CD14-positive monocyte (primary cell): ENCODE measurements around the gene ACYP2. TPM values are rescaled to one million over a fixed set of nuclear protein-coding genes. Genes with fewer than 3 reads are reported as not detected.

Source experiments
- DNase-seq, 3 donors: peaks; one replicate each; pipeline ENCODE4 v3.0.0-alpha.2; 2011 to 2022
- H2AFZ ChIP-seq: 2 replicates; pipeline ENCODE4 v1.6.0; 2012; ENCODE audit warnings: mild to moderate bottlenecking, low read depth, low read length, inconsistent platforms; ENCODE audit not compliant: insufficient read depth, poor library complexity, severe bottlenecking
- H3K27ac ChIP-seq, 2 donors: 1 replicate in 1 of 2; 2 replicates in 1 of 2; pipeline ENCODE4 v1.5.1; 2012 to 2013; ENCODE audit warnings: low read length in 2 of 2, control low read depth in 1 of 2, inconsistent platforms in 1 of 2, low read depth in 1 of 2, mild to moderate bottlenecking in 1 of 2
- H3K27me3 ChIP-seq, 2 donors: one replicate each; pipeline versions ENCODE4 v1.6.0 to v1.6.1; 2011 to 2013; ENCODE audit warnings: low read length in 2 of 2; ENCODE audit not compliant: control insufficient read depth in 2 of 2, insufficient read depth in 2 of 2
- H3K36me3 ChIP-seq, 2 donors: replicated peaks in 1 of 2; 1 replicate in 1 of 2; 2 replicates in 1 of 2; pipeline versions ENCODE4 v1.5.1 to v1.6.1; 2012 to 2013; ENCODE audit warnings: low read length in 2 of 2, control low read depth in 1 of 2, inconsistent platforms in 1 of 2, mild to moderate bottlenecking in 1 of 2; ENCODE audit not compliant: insufficient read depth in 2 of 2, control insufficient read depth in 1 of 2
- H3K4me1 ChIP-seq, 2 donors: 1 replicate in 1 of 2; 2 replicates in 1 of 2; pipeline versions ENCODE4 v1.5.1 to v1.6.1; 2012 to 2013; ENCODE audit warnings: low read length in 2 of 2, control low read depth in 1 of 2, inconsistent platforms in 1 of 2, mild to moderate bottlenecking in 1 of 2, moderate library complexity in 1 of 2; ENCODE audit not compliant: insufficient read depth in 2 of 2, control insufficient read depth in 1 of 2
- H3K4me2 ChIP-seq: replicated peaks from 2 replicates; pipeline ENCODE3; 2012; ENCODE audit warnings: low read length, moderate library complexity, mild to moderate bottlenecking; ENCODE audit not compliant: poor library complexity, severe bottlenecking; ENCODE audit errors: extremely low read depth
- H3K4me3 ChIP-seq, 3 experiments: fragments of 200-600 bp in 1 of 3; sonication (generic) in 1 of 3; replicated peaks in 1 of 3; 1 replicate in 2 of 3; 2 replicates in 1 of 3; pipeline ENCODE4 v1.5.1; 2011 to 2013; ENCODE audit warnings: low read length in 3 of 3, mild to moderate bottlenecking in 3 of 3, control low read depth in 2 of 3, low read depth in 2 of 3, inconsistent platforms in 1 of 3, moderate library complexity in 1 of 3
- H3K79me2 ChIP-seq: 2 replicates; pipeline ENCODE4 v1.6.0; 2012; ENCODE audit warnings: mild to moderate bottlenecking, control low read depth, inconsistent platforms, low read length, moderate library complexity; ENCODE audit not compliant: insufficient read depth
- H3K9ac ChIP-seq: 2 replicates; pipeline ENCODE4 v1.6.0; 2017; ENCODE audit warnings: low read length, mild to moderate bottlenecking; ENCODE audit not compliant: insufficient read depth, poor library complexity, severe bottlenecking
- H3K9me3 ChIP-seq, 2 donors: replicated peaks in 1 of 2; 1 replicate in 1 of 2; 2 replicates in 1 of 2; pipeline versions ENCODE4 v1.5.1 to v1.6.1; 2012 to 2013; ENCODE audit warnings: low read length in 2 of 2, control low read depth in 1 of 2; ENCODE audit not compliant: control insufficient read depth in 1 of 2, insufficient read depth in 1 of 2
- H4K20me1 ChIP-seq: 2 replicates; pipeline ENCODE4 v1.6.0; 2012; ENCODE audit warnings: mild to moderate bottlenecking, low read length, control low read depth, moderate library complexity; ENCODE audit not compliant: insufficient read depth
- H3K27ac Mint-ChIP-seq, 7 donors: one replicate each; pipeline ENCODE4 v1.8.0; 2020; ENCODE audit warnings: mild to moderate bottlenecking in 7 of 7, mixed read lengths in 7 of 7, moderate library complexity in 6 of 7, inconsistent platforms in 2 of 7
- H3K27me3 Mint-ChIP-seq, 3 donors: one replicate each; pipeline ENCODE4 v1.8.0; 2021 to 2022; ENCODE audit warnings: low read depth in 3 of 3, mild to moderate bottlenecking in 3 of 3, mixed read lengths in 3 of 3, moderate library complexity in 3 of 3, inconsistent platforms in 1 of 3
- H3K36me3 Mint-ChIP-seq, 2 donors: one replicate each; pipeline ENCODE4 v1.8.0; 2020; ENCODE audit warnings: mixed read lengths in 2 of 2, inconsistent platforms in 1 of 2, mild to moderate bottlenecking in 1 of 2
- H3K4me1 Mint-ChIP-seq: one replicate; pipeline ENCODE4 v1.8.0; 2020; ENCODE audit warnings: mild to moderate bottlenecking, mixed read lengths
- H3K4me3 Mint-ChIP-seq, 2 donors: one replicate each; pipeline ENCODE4 v1.8.0; 2020; ENCODE audit warnings: mild to moderate bottlenecking in 2 of 2, mixed read lengths in 2 of 2, moderate library complexity in 1 of 2
- H3K9me3 Mint-ChIP-seq, 7 donors: one replicate each; pipeline ENCODE4 v1.8.0; 2020 to 2022; ENCODE audit warnings: mixed read lengths in 7 of 7, mild to moderate bottlenecking in 6 of 7, moderate library complexity in 6 of 7, inconsistent platforms in 2 of 7
- WGBS: methylation state at CpG from one replicate; pipeline ENCODE4 v1.1.5; 2013; ENCODE audit warnings: missing lambda C conversion rate; ENCODE audit not compliant: insufficient coverage; 5-methylcytosine and 5-hydroxymethylcytosine counted together
- intact Hi-C, 2 donors: fragments of 100-400 bp; cut with micrococcal nuclease; formaldehyde crosslinking; loops; one replicate each; pipeline versions ENCODE4 v1.15.0 to v1.15.1; 2023
- polyA plus RNA-seq, 3 donors: library from polyadenylated mRNA; depleted of rRNA in 1 of 3; unstranded in 2 of 3; stranded (reverse) in 1 of 3; fragments of 300-500 nt in 2 of 3; fragments of >200 nt in 1 of 3; fragmentation: Illumina TruSeq in 2 of 3; gene quantifications; 1 replicate in 2 of 3; 2 replicates in 1 of 3; pipeline ENCODE4 v1.2.3, GENCODE V29; 2012 to 2021
- TF ChIP-seq, protein P1 (sequence below): fragments of 200-600 bp; IDR thresholded peaks from one replicate; pipeline ENCODE4 v1.8.0; 2022; ENCODE audit warnings: antibody characterized with exemption, mild to moderate bottlenecking

Gene ACYP2
- polyA plus RNA-seq, 3 donors: 6.2 to 10.8 (median 10.3) TPM

DNA sequence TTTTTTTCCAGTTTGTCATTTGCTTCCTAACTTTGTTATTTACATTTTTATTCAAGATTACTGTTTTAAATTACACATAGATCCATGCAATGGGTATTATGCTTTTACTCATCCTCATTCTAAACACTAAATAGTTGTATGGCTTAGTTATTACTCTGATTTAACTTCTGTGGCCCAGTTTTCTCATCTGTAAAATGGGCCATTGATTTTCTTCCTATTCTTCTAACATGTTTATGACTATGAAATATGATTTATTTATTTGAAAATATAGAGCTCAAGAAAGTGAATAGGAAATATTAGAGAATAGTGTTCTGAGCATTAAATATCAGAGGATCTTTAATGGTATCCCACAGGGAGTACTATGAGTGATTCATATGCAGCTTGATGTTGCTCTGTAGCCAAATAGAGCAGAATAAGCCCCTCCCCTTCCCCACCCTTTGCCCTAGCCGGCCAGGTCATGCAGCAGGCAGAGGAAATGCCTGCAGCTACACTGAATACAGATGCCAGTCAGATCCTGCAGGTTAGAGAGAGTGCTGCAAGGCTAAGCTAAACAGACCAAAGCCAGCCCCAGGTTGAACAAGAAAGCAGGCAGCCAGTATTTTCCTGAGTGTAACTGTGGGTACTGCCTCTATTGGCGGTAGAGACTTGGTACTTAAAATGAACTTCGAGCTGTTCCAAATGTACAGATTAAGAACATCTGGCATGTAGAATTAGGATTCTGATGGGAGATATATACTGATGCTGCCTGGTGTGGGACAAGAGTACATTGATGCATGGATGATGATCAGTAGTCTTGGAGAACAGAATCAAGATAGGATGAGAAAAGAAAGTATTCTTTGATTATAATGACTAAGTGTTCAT, 11.7 kb upstream of the ACYP2 start:
- no peaks in the 10 kb centered on the region for H3K36me3 ChIP-seq
- WGBS: 24% methylated on average over 2 of the region's 3 CpGs
- H3K9me3 ChIP-seq: no peaks in the 10 kb centered on the region
- H3K9ac ChIP-seq: no peak overlapping the region
- Mint-ChIP-seq H3K36me3 (no peaks in the 10 kb centered on the region), H3K4me3 (no peak overlapping the region), H3K27me3 (peaks cover 0 to 5% (median 0%) of the 10 kb centered on the region in 3 donors), H3K9me3 (no peaks in the 10 kb centered on the region), H3K27ac (peak overlapping the region in 2 of 7 donors; percentile 55 to 68), H3K4me1 (peaks cover 4% of the 10 kb centered on the region)
- H2AFZ ChIP-seq: no peak overlapping the region
- H3K27ac ChIP-seq: no peak overlapping the region
- TF ChIP-seq, protein P1, sequence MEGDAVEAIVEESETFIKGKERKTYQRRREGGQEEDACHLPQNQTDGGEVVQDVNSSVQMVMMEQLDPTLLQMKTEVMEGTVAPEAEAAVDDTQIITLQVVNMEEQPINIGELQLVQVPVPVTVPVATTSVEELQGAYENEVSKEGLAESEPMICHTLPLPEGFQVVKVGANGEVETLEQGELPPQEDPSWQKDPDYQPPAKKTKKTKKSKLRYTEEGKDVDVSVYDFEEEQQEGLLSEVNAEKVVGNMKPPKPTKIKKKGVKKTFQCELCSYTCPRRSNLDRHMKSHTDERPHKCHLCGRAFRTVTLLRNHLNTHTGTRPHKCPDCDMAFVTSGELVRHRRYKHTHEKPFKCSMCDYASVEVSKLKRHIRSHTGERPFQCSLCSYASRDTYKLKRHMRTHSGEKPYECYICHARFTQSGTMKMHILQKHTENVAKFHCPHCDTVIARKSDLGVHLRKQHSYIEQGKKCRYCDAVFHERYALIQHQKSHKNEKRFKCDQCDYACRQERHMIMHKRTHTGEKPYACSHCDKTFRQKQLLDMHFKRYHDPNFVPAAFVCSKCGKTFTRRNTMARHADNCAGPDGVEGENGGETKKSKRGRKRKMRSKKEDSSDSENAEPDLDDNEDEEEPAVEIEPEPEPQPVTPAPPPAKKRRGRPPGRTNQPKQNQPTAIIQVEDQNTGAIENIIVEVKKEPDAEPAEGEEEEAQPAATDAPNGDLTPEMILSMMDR: no peak
- DNase-seq: no peak
- no peaks in the 10 kb centered on the region for H3K79me2 ChIP-seq
- intact Hi-C loops: no loop called here
- no peaks in the 10 kb centered on the region for H3K27me3 ChIP-seq
- H3K4me2 ChIP-seq: no peak overlapping the region
- no peaks in the 10 kb centered on the region for H3K4me1 ChIP-seq
- H4K20me1 ChIP-seq: no peaks in the 10 kb centered on the region
- H3K4me3 ChIP-seq: no peak overlapping the region

DNA sequence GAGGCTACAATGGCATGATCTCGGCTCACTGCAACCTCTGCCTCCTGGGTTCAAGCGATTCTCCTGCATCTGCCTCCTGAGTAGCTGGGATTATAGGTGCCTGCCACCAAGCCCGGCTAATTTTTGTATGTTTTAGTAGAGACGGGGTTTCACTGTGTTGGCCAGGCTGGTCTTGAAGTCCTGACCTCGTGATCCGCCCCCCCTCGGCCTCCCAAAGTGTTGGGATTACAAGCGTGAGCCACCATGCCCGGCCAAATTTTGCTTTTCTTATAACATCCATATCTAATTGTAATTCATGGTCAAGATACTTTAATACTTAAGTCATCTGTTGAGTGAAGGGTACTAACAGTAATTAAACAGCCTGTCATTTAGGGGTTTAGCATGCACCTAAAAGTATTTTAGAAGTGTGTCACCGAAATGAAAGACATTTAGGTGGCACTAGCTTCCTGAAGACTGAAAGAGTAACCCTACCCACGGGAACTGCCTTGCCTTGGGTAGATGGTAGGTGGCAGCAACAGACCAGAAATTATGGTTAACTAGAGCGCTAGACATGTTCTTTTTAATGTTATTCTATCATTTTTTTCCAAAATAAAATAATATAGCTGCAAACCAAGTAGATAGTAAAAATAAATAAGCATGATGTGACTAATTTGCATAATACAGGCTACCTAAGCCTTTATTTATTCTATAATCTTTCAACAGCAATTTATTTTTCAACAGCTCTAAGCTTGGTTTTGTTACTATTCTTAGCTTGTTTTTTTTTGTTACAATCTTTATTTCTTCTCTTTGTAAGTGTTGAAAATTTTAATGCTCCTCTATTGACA, 8.6 kb upstream of the ACYP2 start:
- Mint-ChIP-seq H3K27ac (no peak overlapping the region), H3K36me3 (no peaks in the 10 kb centered on the region), H3K27me3 (peaks cover 0 to 5% (median 0%) of the 10 kb centered on the region in 3 donors), H3K4me3 (no peak overlapping the region), H3K9me3 (peaks cover 0 to 1% (median 0%) of the 10 kb centered on the region in 7 donors), H3K4me1 (peaks cover 4% of the 10 kb centered on the region)
- Histone ChIP-seq H4K20me1 (no peaks in the 10 kb centered on the region), H3K9me3 (no peaks in the 10 kb centered on the region), H3K27ac (no peak overlapping the region), H3K79me2 (no peaks in the 10 kb centered on the region), H3K27me3 (no peaks in the 10 kb centered on the region), H3K9ac (no peak overlapping the region), H3K4me2 (no peak overlapping the region), H3K4me3 (no peak overlapping the region), H2AFZ (peak overlapping the region; percentile 32), H3K4me1 (no peaks in the 10 kb centered on the region), H3K36me3 (no peaks in the 10 kb centered on the region)
- TF ChIP-seq, protein P1: peak; percentile 64
- DNase-seq: peak; percentile 3 to 35 (median 34)
- 81% methylated on average over 7 of the region's 12 CpGs for WGBS
- intact Hi-C loops: no loop called here
